GM03348 (cell line): ENCODE measurements around the gene PROSER2.

Experiments used
- DNase-seq: peaks from one replicate; pipeline ENCODE4 v3.0.0; 2012; ENCODE audit warnings: low spot score

The PROSER2 gene

GRCh38 chr10:11805792-11806191 is 17.4 kb upstream of the PROSER2 start:
- DNase-seq, result no peak

- DNase-seq, result no peak
These were observed 16.4 kb upstream of the PROSER2 start for GRCh38 chr10:11806706-11807105.

- DNase-seq, result no peak
These were observed 14.3 kb upstream of the PROSER2 start for GRCh38 chr10:11808808-11809207.

- DNase-seq, result no peak
These were observed 12.8 kb upstream of the PROSER2 start for GRCh38 chr10:11810313-11810766.

- DNase-seq, result no peak
These were observed 12.2 kb upstream of the PROSER2 start for GRCh38 chr10:11810973-11811372.

- DNase-seq, result no peak
These were observed 10.0 kb upstream of the PROSER2 start for GRCh38 chr10:11813177-11813576.

- no peak for DNase-seq
These were observed 9.1 kb upstream of the PROSER2 start for GRCh38 chr10:11813855-11814567.

- DNase-seq, result no peak
These were observed 4.1 kb upstream of the PROSER2 start for GRCh38 chr10:11819027-11819426.

- DNase-seq, result no peak
These were observed 965 bp upstream of the PROSER2 start for GRCh38 chr10:11822026-11822756.

- no peak for DNase-seq
These were observed 391 bp upstream of the PROSER2 start for GRCh38 chr10:11822809-11823121.

- DNase-seq, result peak; percentile 20
These were observed 812 bp downstream of the PROSER2 start for GRCh38 chr10:11823989-11824346.

- no peak for DNase-seq
These were observed 1.2 kb downstream of the PROSER2 start for GRCh38 chr10:11824376-11824775.

GRCh38 chr10:11824825-11825224 is 1.7 kb downstream of the PROSER2 start:
- DNase-seq, result no peak

GRCh38 chr10:11825796-11826414 is 2.7 kb downstream of the PROSER2 start:
- no peak for DNase-seq

GRCh38 chr10:11827006-11827405 is 3.9 kb downstream of the PROSER2 start:
- no peak for DNase-seq

- no peak for DNase-seq
These were observed 4.3 kb downstream of the PROSER2 start for GRCh38 chr10:11827414-11827813.

- no peak for DNase-seq
These were observed 5.6 kb downstream of the PROSER2 start for GRCh38 chr10:11828682-11829284.

GRCh38 chr10:11830836-11831519 is 7.8 kb downstream of the PROSER2 start:
- DNase-seq, result no peak

GRCh38 chr10:11831520-11831951 is 8.4 kb downstream of the PROSER2 start:
- DNase-seq, result no peak

GRCh38 chr10:11832042-11832441 is 8.9 kb downstream of the PROSER2 start:
- DNase-seq, result no peak

- DNase-seq, result no peak
These were observed 11.9 kb downstream of the PROSER2 start for GRCh38 chr10:11835061-11835460.

- no peak for DNase-seq
These were observed 12.5 kb downstream of the PROSER2 start for GRCh38 chr10:11835704-11836103.
